SK-N-SH treated with all-trans-retinoic acid at 6 μM for 48 hours (cell line): Measurements from ENCODE around the gene NEU4.

Experiments
- ATAC-seq: fragments of 200-7000 bp; cut with Tn5 transposase; 3 replicates; pipeline ENCODE4 v1.9.1; 2020; ENCODE audit warnings: mild to moderate bottlenecking, moderate library complexity
- ARNTL ChIP-seq: fragments of 450-650 bp; formaldehyde crosslinking; IDR thresholded peaks from 2 replicates; pipeline ENCODE4 v1.5.0; 2020; ENCODE audit warnings: low read depth, mild to moderate bottlenecking, moderate library complexity, borderline replicate concordance
- BACH2 ChIP-seq: fragments of 250-450 bp; sonication (Bioruptor Pico); IDR thresholded peaks from 2 replicates; pipeline ENCODE4 v1.9.0; 2021; ENCODE audit warnings: mild to moderate bottlenecking, borderline replicate concordance
- CSDC2 ChIP-seq: fragments of 250-450 bp; sonication (Bioruptor Pico); IDR thresholded peaks from 2 replicates; pipeline ENCODE4 v1.5.0; 2020; ENCODE audit warnings: mild to moderate bottlenecking, moderate library complexity
- GLIS3 ChIP-seq: fragments of 250-450 bp; sonication (Bioruptor Pico); IDR thresholded peaks from 2 replicates; pipeline ENCODE4 v1.5.0; 2020; ENCODE audit warnings: mild to moderate bottlenecking, moderate library complexity
- ISL1 ChIP-seq: fragments of 250-450 bp; sonication (Bioruptor Pico); IDR thresholded peaks from 2 replicates; pipeline ENCODE4 v2.1.2; 2022; ENCODE audit warnings: mild to moderate bottlenecking, moderate library complexity
- OSR1 ChIP-seq: fragments of 250-450 bp; sonication (Bioruptor Pico); IDR thresholded peaks from 2 replicates; pipeline ENCODE4 v1.8.0; 2022; ENCODE audit warnings: moderate library complexity, mild to moderate bottlenecking, inconsistent platforms
- PATZ1 ChIP-seq: fragments of 250-450 bp; sonication (Bioruptor Pico); IDR thresholded peaks from 2 replicates; pipeline ENCODE4 v1.8.0; 2020; ENCODE audit warnings: mild to moderate bottlenecking, moderate library complexity, borderline replicate concordance
- POU6F1 ChIP-seq: fragments of 250-450 bp; sonication (Bioruptor Pico); IDR thresholded peaks from 2 replicates; pipeline ENCODE4 v1.8.0; 2021; ENCODE audit warnings: low read depth, mild to moderate bottlenecking, moderate library complexity, borderline replicate concordance
- PPARA ChIP-seq: fragments of 250-450 bp; sonication (Bioruptor Pico); IDR thresholded peaks from 2 replicates; pipeline ENCODE4 v1.5.0; 2020; ENCODE audit warnings: mild to moderate bottlenecking, borderline replicate concordance
- RARB ChIP-seq: fragments of 250-450 bp; sonication (Bioruptor Pico); IDR thresholded peaks from 2 replicates; pipeline ENCODE4 v1.8.0; 2021; ENCODE audit warnings: mild to moderate bottlenecking, moderate library complexity
- SNAI2 ChIP-seq: fragments of 250-450 bp; sonication (Bioruptor Pico); IDR thresholded peaks from 2 replicates; pipeline ENCODE4 v1.5.0; 2020; ENCODE audit warnings: mild to moderate bottlenecking, moderate library complexity
- TCF4 ChIP-seq: fragments of 250-450 bp; sonication (Bioruptor Pico); IDR thresholded peaks from 2 replicates; pipeline ENCODE4 v1.8.0; 2021; ENCODE audit warnings: mild to moderate bottlenecking, moderate library complexity, borderline replicate concordance
- TOX ChIP-seq: fragments of 250-450 bp; sonication (Bioruptor Pico); IDR thresholded peaks from 2 replicates; pipeline ENCODE4 v1.8.0; 2021; ENCODE audit warnings: mild to moderate bottlenecking, moderate library complexity, borderline replicate concordance
- ZC3H10 ChIP-seq: fragments of 250-450 bp; sonication (Bioruptor Pico); IDR thresholded peaks from 2 replicates; pipeline ENCODE4 v1.5.1; 2021; ENCODE audit warnings: mild to moderate bottlenecking, moderate library complexity
- ZFP3 ChIP-seq: fragments of 250-450 bp; sonication (Bioruptor Pico); IDR thresholded peaks from 2 replicates; pipeline ENCODE4 v1.5.0; 2020; ENCODE audit warnings: mild to moderate bottlenecking, moderate library complexity
- ZFP30 ChIP-seq: fragments of 450-650 bp; formaldehyde crosslinking; IDR thresholded peaks from 2 replicates; pipeline ENCODE4 v1.5.0; 2022; ENCODE audit warnings: mild to moderate bottlenecking, moderate library complexity
- ZNF565 ChIP-seq: fragments of 450-650 bp; formaldehyde crosslinking; conservative IDR thresholded peaks from 2 replicates; pipeline ENCODE4 v1.5.0; 2020; ENCODE audit warnings: low read depth, mild to moderate bottlenecking, moderate library complexity
- ZNF70 ChIP-seq: fragments of 450-650 bp; formaldehyde crosslinking; IDR thresholded peaks from 2 replicates; pipeline ENCODE4 v1.5.0; 2020; ENCODE audit warnings: mild to moderate bottlenecking, moderate library complexity
- ZNF8 ChIP-seq: fragments of 450-650 bp; formaldehyde crosslinking; IDR thresholded peaks from 2 replicates; pipeline ENCODE4 v1.5.0; 2020; ENCODE audit warnings: mild to moderate bottlenecking, moderate library complexity
- TF ChIP-seq, protein P1 (sequence below): fragments of 250-450 bp; sonication (Bioruptor Pico); IDR thresholded peaks from 2 replicates; pipeline ENCODE4 v1.5.1; 2020; ENCODE audit warnings: low read depth, mild to moderate bottlenecking, moderate library complexity
- TF ChIP-seq, protein P2 (sequence below): fragments of 250-450 bp; sonication (Bioruptor Pico); IDR thresholded peaks from 2 replicates; pipeline ENCODE4 v1.5.0; 2020; ENCODE audit warnings: mild to moderate bottlenecking, moderate library complexity
- TF ChIP-seq, protein P3 (sequence below): fragments of 250-450 bp; sonication (Bioruptor Pico); IDR thresholded peaks from 2 replicates; pipeline ENCODE4 v1.5.1; 2021; ENCODE audit warnings: mild to moderate bottlenecking, moderate library complexity

NEU4 gene

GRCh38 chr2:241843321-241844065 is 34.5 kb downstream of the NEU4 start:
- TF ChIP-seq BACH2 (no peak), ARNTL (CRISPR knock-in tag) (no peak), ISL1 (CRISPR knock-in tag) (no peak), TCF4 (no peak), ZNF565 (CRISPR knock-in tag) (no peak), OSR1 (CRISPR knock-in tag) (no peak), ZFP30 (CRISPR knock-in tag) (no peak), GLIS3 (no peak), CSDC2 (CRISPR knock-in tag) (no peak), ZFP3 (no peak), PPARA (CRISPR knock-in tag) (no peak), TOX (CRISPR knock-in tag) (no peak), ZC3H10 (CRISPR knock-in tag) (no peak)
- TF ChIP-seq, protein P1, sequence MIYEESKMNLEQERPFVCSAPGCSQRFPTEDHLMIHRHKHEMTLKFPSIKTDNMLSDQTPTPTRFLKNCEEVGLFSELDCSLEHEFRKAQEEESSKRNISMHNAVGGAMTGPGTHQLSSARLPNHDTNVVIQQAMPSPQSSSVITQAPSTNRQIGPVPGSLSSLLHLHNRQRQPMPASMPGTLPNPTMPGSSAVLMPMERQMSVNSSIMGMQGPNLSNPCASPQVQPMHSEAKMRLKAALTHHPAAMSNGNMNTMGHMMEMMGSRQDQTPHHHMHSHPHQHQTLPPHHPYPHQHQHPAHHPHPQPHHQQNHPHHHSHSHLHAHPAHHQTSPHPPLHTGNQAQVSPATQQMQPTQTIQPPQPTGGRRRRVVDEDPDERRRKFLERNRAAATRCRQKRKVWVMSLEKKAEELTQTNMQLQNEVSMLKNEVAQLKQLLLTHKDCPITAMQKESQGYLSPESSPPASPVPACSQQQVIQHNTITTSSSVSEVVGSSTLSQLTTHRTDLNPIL (CRISPR knock-in tag) = no peak
- TF ChIP-seq, protein P2, sequence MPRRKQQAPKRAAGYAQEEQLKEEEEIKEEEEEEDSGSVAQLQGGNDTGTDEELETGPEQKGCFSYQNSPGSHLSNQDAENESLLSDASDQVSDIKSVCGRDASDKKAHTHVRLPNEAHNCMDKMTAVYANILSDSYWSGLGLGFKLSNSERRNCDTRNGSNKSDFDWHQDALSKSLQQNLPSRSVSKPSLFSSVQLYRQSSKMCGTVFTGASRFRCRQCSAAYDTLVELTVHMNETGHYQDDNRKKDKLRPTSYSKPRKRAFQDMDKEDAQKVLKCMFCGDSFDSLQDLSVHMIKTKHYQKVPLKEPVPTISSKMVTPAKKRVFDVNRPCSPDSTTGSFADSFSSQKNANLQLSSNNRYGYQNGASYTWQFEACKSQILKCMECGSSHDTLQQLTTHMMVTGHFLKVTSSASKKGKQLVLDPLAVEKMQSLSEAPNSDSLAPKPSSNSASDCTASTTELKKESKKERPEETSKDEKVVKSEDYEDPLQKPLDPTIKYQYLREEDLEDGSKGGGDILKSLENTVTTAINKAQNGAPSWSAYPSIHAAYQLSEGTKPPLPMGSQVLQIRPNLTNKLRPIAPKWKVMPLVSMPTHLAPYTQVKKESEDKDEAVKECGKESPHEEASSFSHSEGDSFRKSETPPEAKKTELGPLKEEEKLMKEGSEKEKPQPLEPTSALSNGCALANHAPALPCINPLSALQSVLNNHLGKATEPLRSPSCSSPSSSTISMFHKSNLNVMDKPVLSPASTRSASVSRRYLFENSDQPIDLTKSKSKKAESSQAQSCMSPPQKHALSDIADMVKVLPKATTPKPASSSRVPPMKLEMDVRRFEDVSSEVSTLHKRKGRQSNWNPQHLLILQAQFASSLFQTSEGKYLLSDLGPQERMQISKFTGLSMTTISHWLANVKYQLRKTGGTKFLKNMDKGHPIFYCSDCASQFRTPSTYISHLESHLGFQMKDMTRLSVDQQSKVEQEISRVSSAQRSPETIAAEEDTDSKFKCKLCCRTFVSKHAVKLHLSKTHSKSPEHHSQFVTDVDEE (CRISPR knock-in tag) = no peak
- TF ChIP-seq, protein P3, sequence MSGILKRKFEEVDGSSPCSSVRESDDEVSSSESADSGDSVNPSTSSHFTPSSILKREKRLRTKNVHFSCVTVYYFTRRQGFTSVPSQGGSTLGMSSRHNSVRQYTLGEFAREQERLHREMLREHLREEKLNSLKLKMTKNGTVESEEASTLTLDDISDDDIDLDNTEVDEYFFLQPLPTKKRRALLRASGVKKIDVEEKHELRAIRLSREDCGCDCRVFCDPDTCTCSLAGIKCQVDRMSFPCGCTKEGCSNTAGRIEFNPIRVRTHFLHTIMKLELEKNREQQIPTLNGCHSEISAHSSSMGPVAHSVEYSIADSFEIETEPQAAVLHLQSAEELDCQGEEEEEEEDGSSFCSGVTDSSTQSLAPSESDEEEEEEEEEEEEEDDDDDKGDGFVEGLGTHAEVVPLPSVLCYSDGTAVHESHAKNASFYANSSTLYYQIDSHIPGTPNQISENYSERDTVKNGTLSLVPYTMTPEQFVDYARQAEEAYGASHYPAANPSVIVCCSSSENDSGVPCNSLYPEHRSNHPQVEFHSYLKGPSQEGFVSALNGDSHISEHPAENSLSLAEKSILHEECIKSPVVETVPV = no peak
- ATAC-seq = no peak

- ATAC-seq = peak; percentile 80
- TF ChIP-seq ZC3H10 (CRISPR knock-in tag) (no peak), ZFP3 (no peak), PPARA (CRISPR knock-in tag) (no peak), ISL1 (CRISPR knock-in tag) (no peak), ZNF8 (CRISPR knock-in tag) (no peak), GLIS3 (no peak), TCF4 (no peak), POU6F1 (CRISPR knock-in tag) (no peak), BACH2 (no peak), RARB (no peak), ZNF565 (CRISPR knock-in tag) (no peak), ZNF70 (CRISPR knock-in tag) (no peak), SNAI2 (CRISPR knock-in tag) (no peak), ZFP30 (CRISPR knock-in tag) (no peak), PATZ1 (CRISPR knock-in tag) (no peak), OSR1 (CRISPR knock-in tag) (no peak), ARNTL (CRISPR knock-in tag) (no peak)
- TF ChIP-seq, protein P1 (CRISPR knock-in tag) = no peak
- TF ChIP-seq, protein P3 = no peak
These were observed 35.2 kb downstream of the NEU4 start for GRCh38 chr2:241844066-241844728.
